GM19467 (cell line): ENCODE measurements around the gene RNF225.
"Not testable (repeated sequence)": the region's sequence is repeated elsewhere in the genome, so short reads cannot be mapped to it uniquely, and the experiment has no call there.

ENCODE experiments used
- ATAC-seq: cut with Tn5 transposase; IDR thresholded peaks from one replicate; pipeline ENCODE4 v1.9.1; 2021; ENCODE audit warnings: mild to moderate bottlenecking, moderate library complexity; ENCODE audit not compliant: unreplicated experiment

The RNF225 gene

GRCh38 chr19:58407658-58408151 lies 12.2 kb downstream of the RNF225 start:
- no peak for ATAC-seq

- peak; percentile 91 for ATAC-seq
These were observed 12.9 kb downstream of the RNF225 start, which contains the start of gene ZNF584 for GRCh38 chr19:58408152-58409009. TSS of gene ZNF584 (plus strand) at chr19:58408649. CDS start at chr19:58409148, 499 bp downstream.

- ATAC-seq = no peak
These were observed 13.7 kb downstream of the RNF225 start for GRCh38 chr19:58409010-58409790.

GRCh38 chr19:58416604-58417003 lies 21.1 kb downstream of the RNF225 start:
- ATAC-seq = no peak

GRCh38 chr19:58417071-58417470 lies 21.6 kb downstream of the RNF225 start:
- no peak for ATAC-seq

GRCh38 chr19:58428617-58429016 lies 33.2 kb downstream of the RNF225 start:
- no peak for ATAC-seq

- ATAC-seq = no peak
These were observed 34.3 kb downstream of the RNF225 start for GRCh38 chr19:58429745-58430144.

GRCh38 chr19:58434217-58434616 lies 38.8 kb downstream of the RNF225 start:
- ATAC-seq = no peak

GRCh38 chr19:58439576-58440554 lies 44.4 kb downstream of the RNF225 start, which contains the start of gene ZNF132:
TSS of gene ZNF132 (minus strand) at chr19:58440153. CDS start at chr19:58439821, 332 bp downstream.
- peak; percentile 91 for ATAC-seq

GRCh38 chr19:58440556-58440955 lies 45.1 kb downstream of the RNF225 start:
- no peak for ATAC-seq

GRCh38 chr19:58442986-58443385 lies 47.5 kb downstream of the RNF225 start:
- not testable (repeated sequence) for ATAC-seq
